DLD1 (cell line): ENCODE measurements around the gene TUT7.
"Not testable (repeated sequence)": the region's sequence is repeated elsewhere in the genome, so short reads cannot be mapped to it uniquely, and the experiment has no call there.

Experiments used
- in situ Hi-C: cut with HindIII; loops from 2 replicates; pipeline ENCODE4 v1.10.0; 2017; ENCODE audit warnings: low sequenced_read_pairs

TUT7 gene

GRCh38 chr9:86303316-86303975 is 50.8 kb downstream of the TUT7 start:
- in situ Hi-C loops, result no loop called here

- in situ Hi-C loops, result no loop called here
These were observed 52.5 kb downstream of the TUT7 start for GRCh38 chr9:86301686-86302085.

- in situ Hi-C loops, result no loop called here
These were observed 53.5 kb downstream of the TUT7 start for GRCh38 chr9:86300701-86301100.

GRCh38 chr9:86298873-86299272 is 55.3 kb downstream of the TUT7 start:
- in situ Hi-C loops, result no loop called here

GRCh38 chr9:86290341-86290740 is 63.9 kb downstream of the TUT7 start:
- in situ Hi-C loops, result not testable (repeated sequence)

- in situ Hi-C loops, result no loop called here
These were observed 65.6 kb downstream of the TUT7 start for GRCh38 chr9:86288499-86289198.

GRCh38 chr9:86287013-86287412 is 67.2 kb downstream of the TUT7 start:
- in situ Hi-C loops, result no loop called here

- in situ Hi-C loops, result no loop called here
These were observed 67.9 kb downstream of the TUT7 start for GRCh38 chr9:86286278-86286677.

- in situ Hi-C loops, result no loop called here
These were observed 68.9 kb downstream of the TUT7 start for GRCh38 chr9:86285261-86285660.

GRCh38 chr9:86282979-86283535 is 71.2 kb downstream of the TUT7 start:
- in situ Hi-C loops, result no loop called here

- in situ Hi-C loops, result no loop called here
These were observed 71.9 kb downstream of the TUT7 start, which contains the start of gene ISCA1 for GRCh38 chr9:86282077-86282978. ISCA1 (minus strand) TSS chr9:86282538; CDS start chr9:86282458, 80 bp downstream.

GRCh38 chr9:86281593-86282076 is 72.6 kb downstream of the TUT7 start:
- in situ Hi-C loops, result no loop called here

GRCh38 chr9:86280580-86280979 is 73.6 kb downstream of the TUT7 start:
- in situ Hi-C loops, result no loop called here

- in situ Hi-C loops, result no loop called here
These were observed 74.4 kb downstream of the TUT7 start for GRCh38 chr9:86279839-86280238.

GRCh38 chr9:86277072-86277471 is 77.1 kb downstream of the TUT7 start:
- in situ Hi-C loops, result no loop called here

GRCh38 chr9:86275962-86276361 is 78.2 kb downstream of the TUT7 start:
- in situ Hi-C loops, result no loop called here

GRCh38 chr9:86274821-86275643 is 79.2 kb downstream of the TUT7 start:
- in situ Hi-C loops, result no loop called here

GRCh38 chr9:86272221-86272620 is 82.0 kb downstream of the TUT7 start:
- in situ Hi-C loops, result no loop called here

GRCh38 chr9:86263876-86264275 is 90.3 kb downstream of the TUT7 start:
- in situ Hi-C loops, result no loop called here

- in situ Hi-C loops, result no loop called here
These were observed 91.7 kb downstream of the TUT7 start for GRCh38 chr9:86262492-86262891.
